Daoy (cell line): ENCODE data around the gene ENOX2. TPM values are rescaled to one million over a fixed set of nuclear protein-coding genes. Genes with fewer than 3 reads are reported as not detected.
"Not testable (repeated sequence)": the region's sequence is repeated elsewhere in the genome, so short reads cannot be mapped to it uniquely, and the experiment has no call there.

Experiments used
- DNase-seq: peaks from one replicate; pipeline ENCODE4 v3.0.0-alpha.2; 2015; ENCODE audit warnings: low read depth
- total RNA-seq: library from RNA; depleted of rRNA; stranded (reverse); fragments of >200 nt; shearing (Covaris generic); gene quantifications from 2 replicates; pipeline ENCODE4 v1.2.3, GENCODE V29; 2014

The ENOX2 gene
- total RNA-seq, 1 experiment from 2014 or later, result 8.3 TPM

GRCh38 chrX:130758072-130758471, 144.9 kb downstream of the ENOX2 start:
- no peak for DNase-seq

GRCh38 chrX:130756233-130756632, 146.8 kb downstream of the ENOX2 start:
- DNase-seq, result no peak

- no peak for DNase-seq
These were observed 148.7 kb downstream of the ENOX2 start for GRCh38 chrX:130754353-130754752.

GRCh38 chrX:130746709-130747342, 156.2 kb downstream of the ENOX2 start:
- no peak for DNase-seq

- no peak for DNase-seq
These were observed 156.9 kb downstream of the ENOX2 start for GRCh38 chrX:130746077-130746476.

- DNase-seq, result no peak
These were observed 161.4 kb downstream of the ENOX2 start for GRCh38 chrX:130741584-130741983.

- DNase-seq, result no peak
These were observed 161.9 kb downstream of the ENOX2 start for GRCh38 chrX:130741151-130741550.

- no peak for DNase-seq
These were observed 164.3 kb downstream of the ENOX2 start for GRCh38 chrX:130738638-130739195.

- DNase-seq, result no peak
These were observed 168.3 kb downstream of the ENOX2 start for GRCh38 chrX:130734713-130735112.

- no peak for DNase-seq
These were observed 174.8 kb downstream of the ENOX2 start for GRCh38 chrX:130728208-130728607.

- DNase-seq, result no peak
These were observed 176.3 kb downstream of the ENOX2 start for GRCh38 chrX:130726661-130727060.

GRCh38 chrX:130725519-130725918, 177.5 kb downstream of the ENOX2 start:
- no peak for DNase-seq

GRCh38 chrX:130719413-130719812, 183.6 kb downstream of the ENOX2 start:
- DNase-seq, result no peak

- no peak for DNase-seq
These were observed 184.9 kb downstream of the ENOX2 start for GRCh38 chrX:130718137-130718536.

- no peak for DNase-seq
These were observed 186.1 kb downstream of the ENOX2 start for GRCh38 chrX:130716781-130717413.

- DNase-seq, result no peak
These were observed 186.7 kb downstream of the ENOX2 start for GRCh38 chrX:130716346-130716745.

GRCh38 chrX:130715299-130715698, 187.7 kb downstream of the ENOX2 start:
- DNase-seq, result peak; percentile 3

- no peak for DNase-seq
These were observed 188.3 kb downstream of the ENOX2 start for GRCh38 chrX:130714665-130715064.

- no peak for DNase-seq
These were observed 188.9 kb downstream of the ENOX2 start for GRCh38 chrX:130714135-130714534.

- not testable (repeated sequence) for DNase-seq
These were observed 193.8 kb downstream of the ENOX2 start for GRCh38 chrX:130709178-130709577.

GRCh38 chrX:130705591-130705990, 197.4 kb downstream of the ENOX2 start:
- DNase-seq, result no peak

GRCh38 chrX:130704053-130705038, 198.7 kb downstream of the ENOX2 start:
- DNase-seq, result peak; percentile 9
